Kidney epithelial cell (primary cell): ENCODE measurements around the gene RNF40. TPM values are rescaled to one million over a fixed set of nuclear protein-coding genes. Genes with fewer than 3 reads are reported as not detected.
A peak's percentile ranks its signal among the peaks of the same experiment; 100 is the strongest.

Experiments
- DNase-seq: peaks from one replicate; pipeline ENCODE4 v3.0.0-alpha.2; 2010; ENCODE audit warnings: low read depth
- H3K27me3 ChIP-seq: 2 replicates; pipeline ENCODE4 v1.6.0; 2011; ENCODE audit warnings: low read length; ENCODE audit not compliant: control insufficient read depth, insufficient read depth
- H3K36me3 ChIP-seq: 2 replicates; pipeline ENCODE4 v1.5.1; 2011; ENCODE audit warnings: low read length; ENCODE audit not compliant: control insufficient read depth, insufficient read depth
- H3K4me3 ChIP-seq: 2 replicates; pipeline ENCODE4 v1.5.1; 2011; ENCODE audit warnings: low read depth, mild to moderate bottlenecking, control low read depth, low read length
- CTCF ChIP-seq: IDR thresholded peaks from 2 replicates; pipeline ENCODE4 v1.5.1; 2011; ENCODE audit warnings: mild to moderate bottlenecking, moderate library complexity, low read length, control low read depth, inconsistent platforms; ENCODE audit not compliant: insufficient read depth, poor library complexity, severe bottlenecking
- total RNA-seq: library from RNA; depleted of rRNA; stranded (reverse); fragments of >200 nt; gene quantifications from 2 replicates; pipeline ENCODE4 v1.2.3, GENCODE V29; 2015

RNF40 gene
- total RNA-seq, 1 donor from 2014 or later = 130 TPM

GRCh38 chr16:30744183-30744582 is 17.9 kb upstream of the RNF40 start:
- H3K4me3 ChIP-seq = no peak overlapping the region
- H3K27me3 ChIP-seq = no peaks in the 10 kb centered on the region
- no peak for DNase-seq
- H3K36me3 ChIP-seq = no peaks in the 10 kb centered on the region
- no peak for TF ChIP-seq CTCF

- DNase-seq = no peak
- TF ChIP-seq CTCF = no peak
- no peaks in the 10 kb centered on the region for H3K36me3 ChIP-seq
These were observed 17.0 kb upstream of the RNF40 start for GRCh38 chr16:30745082-30745481.

GRCh38 chr16:30746638-30747175 is 15.4 kb upstream of the RNF40 start:
- no peak for DNase-seq
- no peaks in the 10 kb centered on the region for H3K27me3 ChIP-seq
- no peaks in the 10 kb centered on the region for H3K36me3 ChIP-seq
- H3K4me3 ChIP-seq = no peak overlapping the region
- no peak for TF ChIP-seq CTCF

More at GRCh38 chr16:30745082-30745481, 17.0 kb upstream of the RNF40 start:
- Histone ChIP-seq H3K4me3 (no peak overlapping the region), H3K27me3 (no peaks in the 10 kb centered on the region)

GRCh38 chr16:30747331-30747730 is 14.8 kb upstream of the RNF40 start:
- Histone ChIP-seq H3K4me3 (no peak overlapping the region), H3K27me3 (no peaks in the 10 kb centered on the region), H3K36me3 (no peaks in the 10 kb centered on the region)
- no peak for TF ChIP-seq CTCF
- DNase-seq = no peak

- DNase-seq = peak; percentile 95
- TF ChIP-seq CTCF = no peak
These were observed 14.1 kb upstream of the RNF40 start, which contains the start of gene PHKG2 for GRCh38 chr16:30747799-30748633. Gene PHKG2 (plus strand): TSS chr16:30748425. CDS start chr16:30748821, 396 bp downstream.

More at GRCh38 chr16:30747799-30748633, 14.1 kb upstream of the RNF40 start, which contains the start of gene PHKG2:
- H3K36me3 ChIP-seq = no peaks in the 10 kb centered on the region
- H3K4me3 ChIP-seq = peak within 1 kb of the TSS; percentile 80
- no peaks in the 10 kb centered on the region for H3K27me3 ChIP-seq
